ENCODE measurements around the gene ADISSP. TPM values are rescaled to one million over a fixed set of nuclear protein-coding genes. Genes with fewer than 3 reads are reported as not detected.

The ADISSP gene
- total and polyA plus RNA-seq, 2 donors (not counting 3 experiments of a cell fraction or from before 2014, with no cell fraction given): 55.0 to 67.5 TPM

DNA sequence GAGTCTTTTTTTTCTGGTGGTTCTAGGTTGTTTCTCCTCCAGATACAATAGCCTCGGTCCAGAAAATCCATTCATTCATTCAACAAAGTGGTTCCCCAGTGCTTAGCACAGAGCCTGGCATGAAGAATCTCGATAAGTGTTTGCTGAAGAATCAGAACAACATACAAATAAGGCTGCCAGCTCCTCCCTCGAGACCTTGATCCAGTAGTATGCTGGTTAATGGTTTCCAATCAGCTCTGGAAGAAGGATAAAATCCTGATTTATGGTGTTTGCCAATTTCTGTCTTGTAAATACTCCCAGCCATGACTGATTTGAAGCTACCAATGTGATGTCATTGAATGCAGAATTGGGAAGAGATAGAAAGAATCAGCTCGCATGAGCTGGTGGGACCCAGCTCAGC, 31.8 kb downstream of the ADISSP start:
- dilution Hi-C loops (cut with MboI; ENCODE audit: extremely low pct_ligation_motif_present, low sequenced_read_pairs) (no loop called here), intact Hi-C loops (cut with micrococcal nuclease) (no loop called here)
- H3K36me3 ChIP-seq (ENCODE audit: control insufficient read depth in 2 of 2, extremely low read depth in 1 of 2, insufficient read depth in 2 of 2, low read length in 2 of 2): no peaks in the 10 kb centered on the region
- no peaks in the 10 kb centered on the region for H4K20me1 ChIP-seq (replicated peaks; ENCODE audit: control insufficient read depth, extremely low read depth, insufficient read depth, low read length)
- no peak overlapping the region for H3K9ac ChIP-seq (replicated peaks; ENCODE audit: extremely low read depth, insufficient read depth, low read length)
- no peak overlapping the region for H2AFZ ChIP-seq (ENCODE audit: low read depth, low read length)
- no peaks in the 10 kb centered on the region for H3K79me2 ChIP-seq (ENCODE audit: control insufficient read depth, insufficient read depth, low read length)
- DNase-seq (ENCODE audit: low read depth, low spot score) (no peak), FAIRE-seq (no peak)
- ChIA-PET POLR2A (no interaction called here), CTCF (interaction anchor here (0.9 to 2.3 kb wide), 3 partner anchors 17 to 25 kb away, joined by 3 to 9 read pairs (median 5); no protein-coding TSS in a partner anchor)
- peaks cover 12% of the 10 kb centered on the region for H3K4me1 ChIP-seq (ENCODE audit: control insufficient read depth, extremely low read depth, insufficient read depth, low read length)
- peaks cover 0 to 3% of the 10 kb centered on the region in 2 experiments for H3K27me3 ChIP-seq (ENCODE audit: control insufficient read depth in 2 of 2, insufficient read depth in 2 of 2, low read length in 2 of 2)
- no peak overlapping the region for H3K4me2 ChIP-seq (ENCODE audit: insufficient read depth, low read length)
- H3K9me1 ChIP-seq (replicated peaks; ENCODE audit: control insufficient read depth, extremely low read depth, insufficient read depth, low read length): no peaks in the 10 kb centered on the region
- no peaks in the 10 kb centered on the region for H3K9me3 ChIP-seq (replicated peaks; ENCODE audit: control insufficient read depth, insufficient read depth, low read length)
- H3K27ac ChIP-seq (ENCODE audit: insufficient read depth, low read depth, low read length): no peak overlapping the region
- TF ChIP-seq FOS (IDR thresholded peaks at IDR 0.05; ENCODE audit: borderline replicate concordance, insufficient read depth, low read length) (no peak), JUN (IDR thresholded peaks at IDR 0.05; ENCODE audit: borderline replicate concordance, insufficient read depth, insufficient read length, low read depth) (no peak), POLR2AphosphoS5 (IDR thresholded peaks at IDR 0.05; ENCODE audit: insufficient read depth, low read depth, low read length) (no peak)
- TF ChIP-seq, protein P1, sequence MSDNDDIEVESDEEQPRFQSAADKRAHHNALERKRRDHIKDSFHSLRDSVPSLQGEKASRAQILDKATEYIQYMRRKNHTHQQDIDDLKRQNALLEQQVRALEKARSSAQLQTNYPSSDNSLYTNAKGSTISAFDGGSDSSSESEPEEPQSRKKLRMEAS (IDR thresholded peaks at IDR 0.05; ENCODE audit: insufficient read depth, insufficient read length): no peak
- TF ChIP-seq, protein P2, sequence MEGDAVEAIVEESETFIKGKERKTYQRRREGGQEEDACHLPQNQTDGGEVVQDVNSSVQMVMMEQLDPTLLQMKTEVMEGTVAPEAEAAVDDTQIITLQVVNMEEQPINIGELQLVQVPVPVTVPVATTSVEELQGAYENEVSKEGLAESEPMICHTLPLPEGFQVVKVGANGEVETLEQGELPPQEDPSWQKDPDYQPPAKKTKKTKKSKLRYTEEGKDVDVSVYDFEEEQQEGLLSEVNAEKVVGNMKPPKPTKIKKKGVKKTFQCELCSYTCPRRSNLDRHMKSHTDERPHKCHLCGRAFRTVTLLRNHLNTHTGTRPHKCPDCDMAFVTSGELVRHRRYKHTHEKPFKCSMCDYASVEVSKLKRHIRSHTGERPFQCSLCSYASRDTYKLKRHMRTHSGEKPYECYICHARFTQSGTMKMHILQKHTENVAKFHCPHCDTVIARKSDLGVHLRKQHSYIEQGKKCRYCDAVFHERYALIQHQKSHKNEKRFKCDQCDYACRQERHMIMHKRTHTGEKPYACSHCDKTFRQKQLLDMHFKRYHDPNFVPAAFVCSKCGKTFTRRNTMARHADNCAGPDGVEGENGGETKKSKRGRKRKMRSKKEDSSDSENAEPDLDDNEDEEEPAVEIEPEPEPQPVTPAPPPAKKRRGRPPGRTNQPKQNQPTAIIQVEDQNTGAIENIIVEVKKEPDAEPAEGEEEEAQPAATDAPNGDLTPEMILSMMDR (IDR thresholded peaks at IDR 0.05; ENCODE audit: extremely low read depth in 1 of 2, insufficient read depth in 1 of 2, low read depth in 1 of 2, low read length in 2 of 2): no peak
- no peak overlapping the region for H3K4me3 ChIP-seq (replicated peaks in 1 of 3; ENCODE audit: insufficient read depth in 1 of 3, low read depth in 1 of 3, low read length in 3 of 3)
- no TSS peak for BruUV-seq (replicated peaks)

Measured in endothelial cell of umbilical vein (primary cell).